Measurements from ENCODE around the gene TTLL10. TPM values are rescaled to one million over a fixed set of nuclear protein-coding genes. Genes with fewer than 3 reads are reported as not detected.

TTLL10 gene
- total and polyA plus RNA-seq, 2 donors from 2014 or later = 1.5 TPM; not detected in 1

DNA sequence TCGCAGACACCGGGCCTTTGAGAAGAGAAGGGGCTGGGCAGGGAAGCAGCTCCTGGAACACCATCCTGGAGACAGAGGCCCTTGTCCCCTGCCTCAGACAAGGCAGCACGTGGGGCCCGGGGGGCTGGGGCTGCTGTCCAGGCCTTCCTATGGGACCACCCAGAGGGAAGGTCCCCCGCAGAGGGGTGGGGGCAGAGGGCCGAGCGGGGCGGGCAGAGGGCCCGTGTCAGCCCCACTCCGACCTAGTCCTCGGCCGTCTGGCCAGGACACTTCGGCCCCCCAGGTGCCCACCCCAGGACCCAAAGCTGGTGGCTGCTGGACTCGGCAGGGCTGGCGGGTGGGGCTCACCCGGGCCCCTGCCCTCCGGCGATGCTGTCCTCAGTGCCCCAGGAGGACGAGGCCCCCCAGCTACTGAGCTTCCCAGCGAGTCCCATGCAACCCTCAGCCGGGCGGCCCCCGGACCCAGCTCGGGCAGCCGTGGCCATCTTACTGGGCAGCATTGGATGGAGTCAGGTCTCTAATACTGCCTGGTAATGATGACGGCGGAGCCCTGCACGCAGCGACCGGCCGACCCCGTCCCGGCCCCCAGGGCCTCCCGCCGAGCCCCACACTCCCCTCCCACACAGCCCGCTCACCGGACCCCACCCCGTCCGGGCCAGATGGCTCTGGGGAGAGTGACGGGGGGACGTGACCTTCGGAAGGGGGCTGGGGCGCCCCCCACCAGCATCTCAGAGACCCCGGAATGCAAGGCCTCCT lies 6.9 kb upstream of the TTLL10 start:
- intact Hi-C loops (cut with DNase I) = no loop called here
- DNase-seq (peak in 3 of 5 donors; percentile 10 to 82 (median 67)), FAIRE-seq (no peak)
- peaks cover 0 to 10% (median 4%) of the 10 kb centered on the region in 3 donors for H3K4me1 ChIP-seq (ENCODE audit: control insufficient read depth in 2 of 3, insufficient read depth in 2 of 3, low read depth in 1 of 3, low read length in 3 of 3)
- H3K4me3 ChIP-seq (ENCODE audit: low read length in 3 of 3) = no peak overlapping the region
- no peak overlapping the region for H3K9ac ChIP-seq (ENCODE audit: low read length in 3 of 3)
- no peaks in the 10 kb centered on the region for H3K27me3 ChIP-seq (ENCODE audit: control insufficient read depth, insufficient read depth, low read length)
- H3K36me3 ChIP-seq (ENCODE audit: control insufficient read depth in 2 of 3, insufficient read depth in 3 of 3, low read length in 3 of 3) = no peaks in the 10 kb centered on the region
- TF ChIP-seq, protein P1, sequence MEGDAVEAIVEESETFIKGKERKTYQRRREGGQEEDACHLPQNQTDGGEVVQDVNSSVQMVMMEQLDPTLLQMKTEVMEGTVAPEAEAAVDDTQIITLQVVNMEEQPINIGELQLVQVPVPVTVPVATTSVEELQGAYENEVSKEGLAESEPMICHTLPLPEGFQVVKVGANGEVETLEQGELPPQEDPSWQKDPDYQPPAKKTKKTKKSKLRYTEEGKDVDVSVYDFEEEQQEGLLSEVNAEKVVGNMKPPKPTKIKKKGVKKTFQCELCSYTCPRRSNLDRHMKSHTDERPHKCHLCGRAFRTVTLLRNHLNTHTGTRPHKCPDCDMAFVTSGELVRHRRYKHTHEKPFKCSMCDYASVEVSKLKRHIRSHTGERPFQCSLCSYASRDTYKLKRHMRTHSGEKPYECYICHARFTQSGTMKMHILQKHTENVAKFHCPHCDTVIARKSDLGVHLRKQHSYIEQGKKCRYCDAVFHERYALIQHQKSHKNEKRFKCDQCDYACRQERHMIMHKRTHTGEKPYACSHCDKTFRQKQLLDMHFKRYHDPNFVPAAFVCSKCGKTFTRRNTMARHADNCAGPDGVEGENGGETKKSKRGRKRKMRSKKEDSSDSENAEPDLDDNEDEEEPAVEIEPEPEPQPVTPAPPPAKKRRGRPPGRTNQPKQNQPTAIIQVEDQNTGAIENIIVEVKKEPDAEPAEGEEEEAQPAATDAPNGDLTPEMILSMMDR (IDR thresholded peaks at IDR 0.05; ENCODE audit: borderline replicate concordance, extremely low read depth, insufficient read depth) = no peak
- no peak overlapping the region for H3K27ac ChIP-seq (ENCODE audit: low read depth in 2 of 2, low read length in 2 of 2)
- no peaks in the 10 kb centered on the region for H3K9me3 ChIP-seq (ENCODE audit: control insufficient read depth in 2 of 3, insufficient read depth in 1 of 3, low read length in 3 of 3)

- TF ChIP-seq, protein P1 (IDR thresholded peaks at IDR 0.05; ENCODE audit: borderline replicate concordance, extremely low read depth, insufficient read depth) = no peak
- H3K4me1 ChIP-seq (ENCODE audit: control insufficient read depth in 2 of 3, insufficient read depth in 2 of 3, low read depth in 1 of 3, low read length in 3 of 3) = peaks cover 0 to 10% (median 4%) of the 10 kb centered on the region in 3 donors
- no peak overlapping the region for H3K27ac ChIP-seq (ENCODE audit: low read depth in 2 of 2, low read length in 2 of 2)
- intact Hi-C loops (cut with DNase I) = no loop called here
- no peak overlapping the region for H3K9ac ChIP-seq (ENCODE audit: low read length in 3 of 3)
- DNase-seq (peak in 3 of 5 donors; percentile 9 to 79 (median 63)), FAIRE-seq (no peak)
- H3K36me3 ChIP-seq (ENCODE audit: control insufficient read depth in 2 of 3, insufficient read depth in 3 of 3, low read length in 3 of 3) = no peaks in the 10 kb centered on the region
- H3K4me3 ChIP-seq (ENCODE audit: low read length in 3 of 3) = no peak overlapping the region
- H3K9me3 ChIP-seq (ENCODE audit: control insufficient read depth in 2 of 3, insufficient read depth in 1 of 3, low read length in 3 of 3) = no peaks in the 10 kb centered on the region
- H3K27me3 ChIP-seq (ENCODE audit: control insufficient read depth, insufficient read depth, low read length) = no peaks in the 10 kb centered on the region
Measured at GRCh38 chr1:1167398-1167821, 6.3 kb upstream of the TTLL10 start.

GRCh38 chr1:1167841-1168450 lies 5.7 kb upstream of the TTLL10 start:
- Histone ChIP-seq H3K4me3 (ENCODE audit: low read length in 3 of 3) (no peak overlapping the region), H3K27ac (ENCODE audit: low read depth in 2 of 2, low read length in 2 of 2) (no peak overlapping the region), H3K27me3 (ENCODE audit: control insufficient read depth, insufficient read depth, low read length) (no peaks in the 10 kb centered on the region), H3K9me3 (ENCODE audit: control insufficient read depth in 2 of 3, insufficient read depth in 1 of 3, low read length in 3 of 3) (no peaks in the 10 kb centered on the region), H3K36me3 (ENCODE audit: control insufficient read depth in 2 of 3, insufficient read depth in 3 of 3, low read length in 3 of 3) (no peaks in the 10 kb centered on the region), H3K9ac (ENCODE audit: low read length in 3 of 3) (no peak overlapping the region), H3K4me1 (ENCODE audit: control insufficient read depth in 2 of 3, insufficient read depth in 2 of 3, low read depth in 1 of 3, low read length in 3 of 3) (peaks cover 0 to 10% (median 4%) of the 10 kb centered on the region in 3 donors)
- intact Hi-C loops (cut with DNase I) = no loop called here
- DNase-seq = peak in 3 of 5 donors; percentile 9 to 72 (median 58)
- no peak for FAIRE-seq
- TF ChIP-seq, protein P1 (IDR thresholded peaks at IDR 0.05; ENCODE audit: borderline replicate concordance, extremely low read depth, insufficient read depth) = no peak

Measured in kidney (tissue), 14 donors.